GM13976 (cell line): Measurements from ENCODE around the gene GSE1.

Experiments
- DNase-seq: peaks from one replicate; pipeline ENCODE4 v3.0.0; 2012; ENCODE audit warnings: low spot score
- CTCF ChIP-seq: IDR thresholded peaks from 2 replicates; pipeline ENCODE4 v1.5.1; 2012; ENCODE audit warnings: borderline replicate concordance, mild to moderate bottlenecking; ENCODE audit not compliant: insufficient read depth; ENCODE audit errors: extremely low read depth, missing control alignments, control extremely low read depth
- in situ Hi-C: fragments of 300-500 bp; cut with MboI; formaldehyde crosslinking; loops from one replicate; pipeline ENCODE4 v1.12.0; 2022; ENCODE audit warnings: low sequenced_read_pairs, mixed read lengths, inconsistent platforms; ENCODE audit not compliant: unreplicated experiment

The GSE1 gene

GRCh38 chr16:85610059-85610445 lies 3.1 kb upstream of the GSE1 start:
- no peak for TF ChIP-seq CTCF
- no peak for DNase-seq
- in situ Hi-C loops = no loop called here

- in situ Hi-C loops = no loop called here
- DNase-seq = peak; percentile 89
- peak; percentile 87 for TF ChIP-seq CTCF
These were observed 2.5 kb upstream of the GSE1 start for GRCh38 chr16:85610446-85611193.

DNA sequence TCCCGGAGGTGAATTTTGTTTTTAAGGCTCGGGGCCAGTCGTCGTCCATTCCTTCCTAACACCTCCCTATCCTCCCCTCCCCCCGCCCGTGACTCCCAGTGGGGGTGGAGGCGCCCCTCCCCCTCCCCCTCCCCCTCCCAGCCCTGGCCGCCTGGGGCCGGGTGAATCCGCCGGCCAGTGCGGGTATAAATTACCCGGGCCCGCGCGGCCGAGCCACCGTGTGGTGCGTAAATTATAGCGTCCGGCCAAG lies 2.0 kb upstream of the GSE1 start:
- no peak for DNase-seq
- in situ Hi-C loops = no loop called here
- TF ChIP-seq CTCF = no peak

DNA sequence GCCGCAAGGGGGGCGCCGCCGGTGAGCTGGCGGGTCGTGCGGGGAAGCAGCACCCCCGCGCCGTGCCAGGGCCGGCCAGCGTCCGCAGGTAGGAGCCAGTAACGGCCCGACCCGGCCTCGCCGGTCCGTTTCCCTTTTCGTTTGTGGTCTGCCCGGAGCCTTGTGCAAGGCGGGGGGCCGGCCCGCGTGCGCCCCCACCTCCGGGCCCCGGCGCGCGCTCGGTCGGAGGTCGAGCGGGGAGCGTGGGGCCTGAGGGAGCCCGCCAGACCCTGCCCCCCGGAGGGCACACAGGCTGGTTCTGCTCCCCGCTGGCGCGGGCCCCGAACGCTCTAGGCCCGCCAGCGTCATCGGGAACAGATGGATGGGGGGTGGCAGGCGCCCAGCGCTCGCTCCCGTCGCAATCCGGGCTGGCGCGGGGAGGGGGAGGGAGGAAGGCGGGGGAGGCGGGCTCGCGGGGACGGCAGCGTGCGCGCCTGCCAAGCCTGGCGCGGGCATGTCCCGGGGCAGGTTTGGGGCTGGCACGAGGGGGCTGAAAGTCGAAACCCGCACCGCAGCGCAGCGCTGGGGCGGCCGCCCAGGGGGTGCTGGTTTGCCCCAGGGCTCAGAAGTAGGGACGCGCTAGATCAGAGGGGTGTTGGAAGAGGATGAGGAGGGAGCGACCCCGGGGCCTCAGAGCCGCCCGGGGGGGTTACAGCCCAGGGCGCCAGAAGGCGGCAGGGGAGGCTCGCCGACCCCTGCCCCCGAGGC lies 1.5 kb upstream of the GSE1 start:
- no peak for DNase-seq
- no peak for TF ChIP-seq CTCF
- in situ Hi-C loops = no loop called here

- in situ Hi-C loops = no loop called here
These were observed 826 bp upstream of the GSE1 start for GRCh38 chr16:85612191-85612800.

More at GRCh38 chr16:85612191-85612800, 826 bp upstream of the GSE1 start:
- peak; percentile 76 for DNase-seq
- no peak for TF ChIP-seq CTCF
